ENCODE results near the gene ARHGAP22. TPM values are rescaled to one million over a fixed set of nuclear protein-coding genes. Genes with fewer than 3 reads are reported as not detected.

Gene ARHGAP22
- total RNA-seq, 2 experiments from 2014 or later, result not detected

DNA sequence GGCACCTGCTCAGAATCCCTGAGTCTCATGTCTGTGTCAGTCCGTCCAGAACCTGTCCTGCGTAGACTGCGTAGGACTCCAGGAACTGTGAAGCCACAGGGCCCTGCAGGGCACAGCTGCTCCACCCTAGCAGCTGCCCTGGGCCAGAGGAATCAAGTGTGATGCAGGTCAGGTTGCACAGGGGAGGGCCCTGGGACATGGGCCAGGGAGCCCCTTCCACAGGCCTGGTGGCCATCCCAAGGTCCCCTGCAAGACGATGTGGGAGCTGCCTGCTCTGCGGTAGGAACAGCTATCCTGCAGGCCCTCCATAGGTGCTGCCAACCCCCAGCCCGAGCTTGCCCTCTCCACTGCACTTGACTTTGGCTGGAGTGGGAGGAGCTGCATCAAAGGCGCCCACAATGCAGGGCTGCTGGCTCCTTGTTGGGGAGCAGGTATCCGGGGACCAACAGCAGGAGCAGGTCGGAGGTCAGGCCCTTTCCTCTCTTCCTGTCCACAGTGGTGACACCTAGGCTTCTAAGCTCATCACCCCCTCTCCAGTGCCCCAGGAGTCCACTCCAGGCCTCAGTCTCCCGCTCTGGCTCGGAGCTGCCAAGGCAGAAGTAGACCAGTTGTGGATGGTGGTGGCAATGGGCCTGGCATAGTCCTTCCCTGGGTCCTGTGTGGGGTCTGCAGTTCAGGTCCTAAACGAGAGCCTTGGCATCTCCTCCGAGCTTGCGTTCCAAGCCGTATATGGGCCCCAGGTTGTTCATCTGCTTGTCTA lies 149.3 kb downstream of the ARHGAP22 start:
- ChIA-PET CTCF (no interaction called here), POLR2A (no interaction called here)
- no peaks in the 10 kb centered on the region for H3K36me3 Mint-ChIP-seq (ENCODE audit: low read depth)
- intact Hi-C loops (cut with DNase I, micrococcal nuclease), result no loop called here
- Histone ChIP-seq H3K36me3 (ENCODE audit: insufficient read depth, low read length) (no peaks in the 10 kb centered on the region), H3K4me3 (ENCODE audit: low read length) (no peak overlapping the region), H3K4me1 (ENCODE audit: insufficient read depth, low read length) (peaks cover 6% of the 10 kb centered on the region), H3K27ac (ENCODE audit: low read depth in 1 of 2, low read length in 2 of 2) (no peak overlapping the region), H3K9me3 (ENCODE audit: control insufficient read depth in 1 of 2, insufficient read depth in 1 of 2, low read length in 2 of 2) (no peaks in the 10 kb centered on the region), H3K27me3 (ENCODE audit: control insufficient read depth in 1 of 2, insufficient read depth in 2 of 2, low read length in 2 of 2) (peaks cover 2 to 4% of the 10 kb centered on the region in 2 experiments)
- no peaks in the 10 kb centered on the region for H3K9me3 Mint-ChIP-seq
- peak in 1 of 14 experiments; percentile 29 for DNase-seq
- no peak for ATAC-seq (ENCODE audit: poor library complexity)
- no peak for TF ChIP-seq CTCF (IDR thresholded peaks at IDR 0.05)
- H3K4me3 Mint-ChIP-seq, result no peak overlapping the region
- H3K27me3 Mint-ChIP-seq, result no peaks in the 10 kb centered on the region
- no peak overlapping the region for H3K27ac Mint-ChIP-seq
- no peaks in the 10 kb centered on the region for H3K4me1 Mint-ChIP-seq (ENCODE audit: low read depth)

DNA sequence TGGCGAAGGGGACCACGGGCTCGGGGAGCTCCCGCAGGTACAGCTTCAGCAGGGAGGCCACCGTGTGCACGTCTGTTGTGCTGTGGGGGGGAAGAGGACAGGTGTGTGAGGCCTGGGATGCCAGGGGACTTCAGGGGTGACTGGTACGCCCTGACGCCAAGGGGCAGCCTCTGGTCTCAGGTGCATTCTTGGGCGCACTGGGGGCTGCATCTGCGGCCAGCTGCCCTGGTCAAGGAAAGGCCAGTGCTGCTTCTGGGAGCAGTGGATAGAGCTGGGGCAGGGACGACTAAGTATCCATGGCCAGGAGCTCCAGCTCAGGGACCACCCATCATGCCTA lies 149.8 kb downstream of the ARHGAP22 start:
- intact Hi-C loops (cut with DNase I, micrococcal nuclease), result no loop called here
- H3K27ac Mint-ChIP-seq, result no peak overlapping the region
- no peaks in the 10 kb centered on the region for H3K27me3 Mint-ChIP-seq
- no peak overlapping the region for H3K27ac ChIP-seq (ENCODE audit: low read depth in 1 of 2, low read length in 2 of 2)
- H3K36me3 Mint-ChIP-seq (ENCODE audit: low read depth), result no peaks in the 10 kb centered on the region
- H3K9me3 ChIP-seq (ENCODE audit: control insufficient read depth in 1 of 2, insufficient read depth in 1 of 2, low read length in 2 of 2), result no peaks in the 10 kb centered on the region
- CTCF ChIA-PET, result no interaction called here
- no peaks in the 10 kb centered on the region for H3K36me3 ChIP-seq (ENCODE audit: insufficient read depth, low read length)
- H3K4me1 Mint-ChIP-seq (ENCODE audit: low read depth), result no peaks in the 10 kb centered on the region
- no peak overlapping the region for H3K4me3 ChIP-seq (ENCODE audit: low read length)
- H3K4me3 Mint-ChIP-seq, result no peak overlapping the region
- POLR2A ChIA-PET, result no interaction called here
- H3K4me1 ChIP-seq (ENCODE audit: insufficient read depth, low read length), result peaks cover 6% of the 10 kb centered on the region
- H3K27me3 ChIP-seq (ENCODE audit: control insufficient read depth in 1 of 2, insufficient read depth in 2 of 2, low read length in 2 of 2), result peaks cover 2 to 4% of the 10 kb centered on the region in 2 experiments
- DNase-seq, result no peak
- TF ChIP-seq CTCF (IDR thresholded peaks at IDR 0.05), result no peak
- no peak for ATAC-seq (ENCODE audit: poor library complexity)
- no peaks in the 10 kb centered on the region for H3K9me3 Mint-ChIP-seq

DNA sequence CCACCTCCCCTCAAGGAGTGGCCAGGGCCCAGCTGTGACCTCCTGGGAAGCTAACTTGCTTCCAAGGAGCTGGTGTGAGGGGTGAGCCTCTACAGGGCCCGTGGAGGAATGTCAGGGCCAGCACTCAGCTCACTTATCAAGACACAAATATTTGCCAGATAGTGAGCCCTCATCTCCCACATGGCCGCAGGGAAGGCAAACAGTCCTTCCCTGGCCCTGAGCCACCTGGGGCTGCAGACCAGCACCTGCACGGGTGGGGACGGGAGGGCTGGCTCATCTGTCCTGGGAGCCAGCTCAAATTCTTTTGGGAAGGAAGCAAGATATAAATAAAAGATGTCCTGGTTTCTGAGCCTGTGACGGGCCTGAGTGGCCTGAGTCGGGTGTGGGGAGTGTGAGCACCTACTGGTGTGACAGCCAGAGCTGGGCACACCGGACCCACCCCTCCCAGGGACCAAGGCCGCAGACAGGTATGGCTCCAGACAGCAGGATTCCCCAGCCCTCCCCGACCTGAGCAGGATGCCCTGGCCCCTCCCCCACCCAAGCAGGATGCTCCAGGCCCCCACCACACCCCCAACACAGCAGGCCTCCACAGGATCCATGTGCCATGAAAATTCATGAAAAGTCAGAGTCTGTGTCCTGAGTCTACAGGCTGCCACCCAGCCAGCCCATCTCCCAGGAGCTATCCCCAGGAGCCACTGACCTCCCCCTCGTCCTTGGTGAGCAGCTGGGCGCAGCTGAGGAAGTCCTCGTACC lies 150.4 kb downstream of the ARHGAP22 start:
- no peaks in the 10 kb centered on the region for H3K9me3 Mint-ChIP-seq
- intact Hi-C loops (cut with DNase I, micrococcal nuclease), result no loop called here
- ChIA-PET POLR2A (no interaction called here), CTCF (no interaction called here)
- Histone ChIP-seq H3K4me3 (ENCODE audit: low read length) (no peak overlapping the region), H3K4me1 (ENCODE audit: insufficient read depth, low read length) (peaks cover 6% of the 10 kb centered on the region), H3K27me3 (ENCODE audit: control insufficient read depth in 1 of 2, insufficient read depth in 2 of 2, low read length in 2 of 2) (peaks cover 2 to 4% of the 10 kb centered on the region in 2 experiments), H3K27ac (ENCODE audit: low read depth in 1 of 2, low read length in 2 of 2) (no peak overlapping the region), H3K36me3 (ENCODE audit: insufficient read depth, low read length) (no peaks in the 10 kb centered on the region), H3K9me3 (ENCODE audit: control insufficient read depth in 1 of 2, insufficient read depth in 1 of 2, low read length in 2 of 2) (no peaks in the 10 kb centered on the region)
- H3K27me3 Mint-ChIP-seq, result no peaks in the 10 kb centered on the region
- H3K36me3 Mint-ChIP-seq (ENCODE audit: low read depth), result no peaks in the 10 kb centered on the region
- no peak overlapping the region for H3K4me3 Mint-ChIP-seq
- H3K4me1 Mint-ChIP-seq (ENCODE audit: low read depth), result no peaks in the 10 kb centered on the region
- no peak for TF ChIP-seq CTCF (IDR thresholded peaks at IDR 0.05)
- ATAC-seq (ENCODE audit: poor library complexity), result no peak
- no peak overlapping the region for H3K27ac Mint-ChIP-seq
- peak in 1 of 14 experiments; percentile 21 for DNase-seq
